ENCODE data around the gene EIF6.
"Not testable (repeated sequence)": the region's sequence is repeated elsewhere in the genome, so short reads cannot be mapped to it uniquely, and the experiment has no call there.

EIF6 gene

DNA sequence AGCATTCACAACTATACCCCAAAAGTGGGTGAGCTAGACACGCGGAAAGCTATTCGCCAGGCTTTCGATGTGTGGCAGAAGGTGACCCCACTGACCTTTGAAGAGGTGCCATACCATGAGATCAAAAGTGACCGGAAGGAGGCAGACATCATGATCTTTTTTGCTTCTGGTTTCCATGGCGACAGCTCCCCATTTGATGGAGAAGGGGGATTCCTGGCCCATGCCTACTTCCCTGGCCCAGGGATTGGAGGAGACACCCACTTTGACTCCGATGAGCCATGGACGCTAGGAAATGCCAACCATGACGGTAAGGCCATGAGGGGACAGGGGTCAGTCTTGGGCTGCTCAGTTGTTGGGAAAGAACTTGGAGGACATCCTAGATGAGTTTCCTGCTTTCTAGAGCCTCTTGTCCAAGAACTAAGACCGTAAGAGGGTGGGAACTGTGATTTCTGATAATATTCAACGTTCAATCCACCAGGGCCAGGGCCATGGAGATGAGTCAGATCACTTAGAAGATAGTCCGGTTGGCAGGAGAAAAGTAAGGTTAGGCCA, 30.0 kb downstream of the EIF6 start:
- DNase-seq (ENCODE audit: low read depth), result no peak

DNA sequence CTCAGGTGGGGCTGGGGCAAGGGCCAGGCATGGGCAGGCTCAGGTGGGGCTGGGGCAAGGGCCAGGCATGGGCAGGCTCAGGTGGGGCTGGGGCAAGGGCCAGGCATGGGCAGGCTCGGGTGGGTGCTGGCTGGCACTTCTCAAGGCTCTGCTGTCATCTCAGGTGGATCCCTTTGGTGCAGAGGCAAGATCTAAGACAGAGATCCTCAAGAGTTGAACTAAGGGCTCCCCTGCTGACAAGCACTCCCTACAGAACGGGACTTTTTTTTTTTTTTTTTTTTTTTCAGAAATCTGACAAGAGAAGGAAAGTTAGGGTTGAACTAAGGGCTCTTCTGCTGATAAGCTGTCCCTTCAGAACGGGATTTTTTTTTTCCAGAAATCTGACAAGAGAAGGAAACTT, 31.6 kb downstream of the EIF6 start:
- DNase-seq (ENCODE audit: low read depth), result no peak

DNA sequence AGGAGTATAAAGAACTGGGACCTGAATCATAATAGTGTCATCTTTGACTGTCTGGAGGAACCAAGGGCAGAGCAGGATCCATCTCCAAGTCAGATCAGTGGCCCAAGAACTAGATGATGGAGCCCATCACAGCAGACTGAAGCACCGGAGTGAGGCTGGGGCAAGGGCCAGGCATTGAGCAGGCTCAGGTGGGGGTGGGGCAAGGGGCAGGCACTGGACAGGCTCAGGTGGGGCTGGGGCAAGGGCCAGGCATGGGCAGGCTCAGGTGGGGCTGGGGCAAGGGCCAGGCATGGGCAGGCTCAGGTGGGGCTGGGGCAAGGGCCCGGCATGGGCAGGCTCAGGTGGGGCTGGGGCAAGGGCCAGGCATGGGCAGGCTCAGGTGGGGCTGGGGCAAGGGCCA, 32.0 kb downstream of the EIF6 start:
- not testable (repeated sequence) for DNase-seq (ENCODE audit: low read depth)

DNA sequence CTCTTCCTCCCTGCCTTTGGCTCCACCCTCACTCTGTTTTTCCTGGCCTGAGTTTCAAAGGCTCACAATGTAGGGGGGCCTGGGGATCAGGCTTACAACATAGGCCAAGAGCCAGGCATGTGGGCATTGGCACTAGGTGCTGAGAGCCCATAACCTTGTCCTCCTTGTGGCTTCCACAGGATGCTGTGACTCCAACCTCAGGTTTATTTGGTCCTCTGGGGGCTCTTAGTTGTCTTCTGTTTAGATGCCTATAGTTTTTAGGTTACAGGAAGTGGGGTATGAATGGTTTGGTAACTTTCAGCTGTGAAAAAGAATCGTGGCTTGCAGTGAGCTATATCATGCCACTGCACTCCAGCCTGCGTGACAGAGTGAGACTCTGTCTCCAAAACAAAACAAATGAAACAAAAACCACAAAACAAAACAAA, 32.5 kb downstream of the EIF6 start:
- DNase-seq (ENCODE audit: low read depth), result no peak

DNA sequence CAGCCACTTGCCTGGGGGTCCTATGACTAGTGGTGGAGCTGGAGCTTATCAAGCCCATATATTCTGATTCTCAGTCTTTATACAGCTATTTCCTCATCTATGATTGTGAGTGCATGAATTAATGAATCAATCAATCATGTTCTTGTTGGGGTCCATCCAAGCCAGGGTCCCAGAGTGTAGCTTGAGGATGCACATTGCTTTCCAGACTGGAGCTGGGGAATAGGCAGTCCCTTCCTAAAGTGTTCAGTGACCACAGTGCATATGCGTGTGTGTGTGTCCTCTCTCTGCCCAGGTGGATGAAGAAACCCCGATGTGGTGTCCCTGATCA, 33.0 kb downstream of the EIF6 start:
- DNase-seq (ENCODE audit: low read depth), result no peak

DNA sequence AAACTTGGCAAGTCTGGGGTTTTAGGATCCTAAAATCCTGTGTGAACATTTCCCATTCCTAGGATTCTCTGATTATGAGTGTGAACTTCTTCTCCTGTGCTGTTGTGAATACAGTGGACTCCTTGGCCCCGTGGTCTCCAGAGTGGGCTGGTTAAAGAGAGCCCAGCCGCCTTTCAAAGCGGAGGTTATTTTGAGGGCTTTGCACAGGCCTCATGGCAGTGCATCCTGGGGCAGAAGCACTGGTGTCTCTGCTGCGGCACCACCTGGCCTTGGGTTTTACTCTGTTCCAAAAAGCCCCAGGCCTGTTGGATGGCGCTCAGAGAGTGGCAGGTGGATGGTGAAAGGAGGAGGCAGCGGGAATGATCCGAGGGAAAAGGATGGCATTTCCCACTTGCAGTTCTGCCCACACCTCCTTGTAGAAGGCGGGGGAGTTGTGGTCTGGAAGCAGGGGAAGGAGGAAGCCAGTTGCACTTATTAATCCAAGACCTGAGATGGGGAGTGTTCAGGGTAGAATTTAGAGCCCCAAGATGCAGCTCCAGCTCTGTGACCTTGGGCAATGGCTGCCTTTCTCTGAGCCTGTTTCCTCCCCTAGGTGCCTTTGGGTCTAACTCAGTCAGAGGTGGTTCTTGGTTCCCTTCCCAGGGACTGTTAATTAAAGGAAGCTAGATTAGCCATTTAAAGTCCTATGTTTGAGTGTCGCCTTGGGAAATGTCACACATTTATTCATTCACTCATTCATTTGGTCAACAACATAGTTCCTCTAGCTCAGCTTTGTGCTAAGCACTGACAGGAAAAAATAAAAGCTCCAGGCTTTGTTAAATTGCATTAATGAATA, 35.7 kb downstream of the EIF6 start:
- no peak for DNase-seq (ENCODE audit: low read depth)

DNA sequence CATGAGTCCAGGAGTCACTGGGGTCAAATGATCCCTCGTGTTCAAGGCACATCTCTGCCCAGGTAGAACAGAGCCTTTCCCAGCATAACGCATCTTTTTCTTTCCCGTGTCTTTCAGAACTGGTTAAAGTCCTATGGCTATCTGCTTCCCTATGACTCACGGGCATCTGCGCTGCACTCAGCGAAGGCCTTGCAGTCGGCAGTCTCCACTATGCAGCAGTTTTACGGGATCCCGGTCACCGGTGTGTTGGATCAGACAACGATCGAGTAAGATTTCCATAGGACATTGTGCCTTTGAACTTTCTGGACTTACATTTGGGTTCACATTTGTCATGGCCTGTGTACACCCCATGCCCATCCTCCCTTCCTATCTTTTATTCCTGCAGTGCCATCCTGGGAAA, 37.8 kb downstream of the EIF6 start:
- DNase-seq (ENCODE audit: low read depth), result no peak

DNA sequence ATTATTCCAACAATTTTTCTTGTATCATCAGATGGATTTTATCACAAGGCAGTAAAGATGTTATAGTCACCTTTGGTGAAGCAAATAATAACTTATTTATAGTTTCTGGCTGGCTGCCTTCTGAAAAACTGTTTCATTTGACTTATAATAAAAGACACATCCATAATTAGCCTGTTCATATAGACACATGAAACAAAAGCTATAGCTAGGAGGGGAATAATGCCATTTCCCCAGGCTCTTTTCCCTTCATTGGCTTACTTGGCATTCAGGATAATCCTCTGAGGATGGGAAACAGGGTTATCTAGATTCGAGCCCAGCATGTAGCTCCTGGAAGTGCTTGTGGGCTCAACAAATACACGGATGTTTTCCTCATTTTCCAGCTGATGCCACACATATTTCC, 40.6 kb downstream of the EIF6 start:
- no peak for DNase-seq (ENCODE audit: low read depth)

DNA sequence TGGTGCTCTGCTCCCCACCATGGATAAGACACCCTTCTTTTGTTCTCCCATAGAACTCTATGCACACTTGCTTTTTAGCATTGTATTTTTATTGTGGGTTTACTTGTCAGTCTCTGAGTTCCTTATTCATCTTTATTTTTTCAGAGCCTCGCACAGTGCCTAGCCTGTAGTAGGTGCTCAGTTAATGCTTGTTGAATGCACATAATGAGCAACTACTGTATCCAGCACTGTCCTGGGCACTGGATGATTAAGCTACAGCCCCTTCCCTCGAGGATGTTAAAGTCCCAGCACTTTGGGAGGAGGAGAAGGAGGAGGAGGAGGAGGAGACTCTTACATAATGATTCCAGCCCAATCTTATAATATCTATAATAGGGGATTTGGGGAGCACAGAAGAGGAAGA, 41.3 kb downstream of the EIF6 start:
- no peak for DNase-seq (ENCODE audit: low read depth)

DNA sequence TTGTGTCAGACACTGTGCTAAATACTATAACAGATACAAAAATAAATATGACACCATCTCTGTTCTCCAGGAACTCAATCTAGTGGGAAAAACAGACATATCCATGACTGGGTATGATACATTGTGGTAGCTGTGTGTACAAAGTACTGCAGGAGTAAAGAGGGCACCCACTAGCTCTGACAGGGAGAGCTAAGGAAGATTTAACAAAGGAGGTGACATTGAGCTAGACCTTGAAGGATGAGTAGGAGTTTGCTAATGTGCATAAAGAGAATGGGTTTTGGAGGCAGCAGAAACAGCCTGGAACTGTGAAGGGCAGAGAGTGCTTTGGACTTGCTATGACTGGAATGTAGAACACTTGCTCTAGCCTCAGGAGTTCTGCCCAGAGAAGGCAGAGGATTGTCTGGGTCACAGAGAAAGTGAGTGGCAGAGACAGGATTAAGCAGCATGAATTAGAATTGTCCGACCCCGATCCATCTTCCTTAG, 43.7 kb downstream of the EIF6 start:
- DNase-seq (ENCODE audit: low read depth), result no peak

DNA sequence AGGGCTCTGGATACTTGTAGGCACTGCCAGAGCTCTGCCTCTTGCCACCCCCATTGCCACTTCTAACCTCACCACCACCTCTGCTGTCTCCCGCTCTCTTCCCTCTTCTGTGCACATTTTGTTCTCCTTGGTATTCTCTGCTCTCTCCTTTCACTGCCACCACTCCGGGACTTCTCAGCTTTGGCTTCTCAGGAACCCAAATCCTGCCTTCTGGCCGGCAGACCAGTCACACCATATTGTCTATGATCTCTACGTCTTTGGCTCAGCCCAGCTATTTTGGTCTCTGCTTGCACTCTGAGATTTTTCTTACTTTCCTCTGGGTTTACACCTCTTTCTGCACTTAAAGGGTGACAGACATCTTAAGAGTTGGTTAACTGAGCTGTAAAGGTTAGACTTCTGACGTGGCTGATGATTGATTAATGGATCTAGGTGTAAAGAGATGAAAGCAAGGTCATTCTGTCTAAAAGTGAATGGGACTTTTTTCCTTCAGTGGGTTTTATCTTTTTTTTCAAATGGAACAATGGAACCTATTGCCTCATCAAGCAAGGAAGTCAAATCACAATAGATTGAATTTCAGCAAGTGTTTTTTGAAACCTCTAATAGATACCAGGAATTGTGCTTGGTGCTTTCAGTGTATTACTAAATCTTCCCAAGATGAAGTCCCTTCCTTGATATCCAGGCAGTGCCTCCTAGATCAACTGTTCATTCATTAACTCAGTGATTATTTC, 44.3 kb downstream of the EIF6 start:
- DNase-seq (ENCODE audit: low read depth), result no peak

DNA sequence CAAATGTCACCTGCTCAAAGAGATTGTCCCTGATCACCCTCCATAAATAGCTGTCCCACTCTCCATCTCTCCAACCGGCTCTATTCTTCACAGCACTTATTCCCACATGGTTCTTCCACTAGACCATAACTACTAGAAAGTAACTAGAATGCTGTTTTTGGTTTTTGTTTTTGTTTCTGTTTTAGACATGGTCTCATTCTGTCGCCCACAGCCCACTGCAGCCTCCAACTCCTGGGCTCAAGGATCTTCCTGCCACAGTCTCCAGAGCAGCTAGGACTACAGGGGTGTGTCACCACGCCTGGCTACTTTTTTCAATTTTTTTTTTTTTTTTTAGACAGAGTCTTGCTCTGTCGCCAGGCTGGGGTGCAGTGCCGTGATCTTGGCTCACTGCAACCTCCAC, 45.8 kb downstream of the EIF6 start:
- no peak for DNase-seq (ENCODE audit: low read depth)

DNA sequence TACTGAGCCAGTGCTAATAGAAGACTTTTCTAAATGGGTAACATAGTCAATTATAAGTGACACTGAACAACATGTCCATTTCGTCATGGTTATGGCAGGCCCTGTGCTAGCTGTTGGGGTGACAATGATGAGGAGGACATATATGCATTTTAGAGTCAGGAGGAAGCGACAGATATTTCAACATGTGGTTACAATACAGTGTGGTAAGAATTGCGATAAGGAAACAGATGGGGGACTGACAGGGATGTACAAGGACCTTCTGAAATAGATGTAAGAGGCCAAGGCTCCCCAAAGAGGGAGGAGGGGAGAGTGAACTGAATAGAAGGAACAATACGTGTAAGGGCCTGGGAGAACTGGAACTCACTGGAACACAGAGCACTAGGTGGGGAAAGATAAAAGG, 46.4 kb downstream of the EIF6 start:
- peak; percentile 81 for DNase-seq (ENCODE audit: low read depth)

DNA sequence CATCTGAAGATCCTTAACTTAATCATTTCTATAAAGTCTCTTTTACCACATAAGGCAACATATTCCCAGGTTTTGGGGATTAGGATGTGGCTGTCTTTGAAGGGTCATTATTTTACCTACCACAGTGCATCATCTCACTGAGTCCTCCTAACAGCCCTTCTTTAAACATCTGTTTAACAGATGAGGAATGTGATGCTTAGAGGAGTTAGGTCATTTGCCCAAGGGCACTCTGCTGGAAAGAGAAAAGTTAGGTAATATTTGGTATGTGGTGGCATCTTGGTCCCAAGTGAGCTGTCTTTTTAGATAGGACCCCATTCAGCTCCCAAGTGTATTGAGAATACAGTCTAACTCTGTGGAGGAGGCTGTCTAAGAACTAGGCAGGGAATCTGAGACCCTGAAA, 47.1 kb downstream of the EIF6 start:
- DNase-seq (ENCODE audit: low read depth), result no peak

DNA sequence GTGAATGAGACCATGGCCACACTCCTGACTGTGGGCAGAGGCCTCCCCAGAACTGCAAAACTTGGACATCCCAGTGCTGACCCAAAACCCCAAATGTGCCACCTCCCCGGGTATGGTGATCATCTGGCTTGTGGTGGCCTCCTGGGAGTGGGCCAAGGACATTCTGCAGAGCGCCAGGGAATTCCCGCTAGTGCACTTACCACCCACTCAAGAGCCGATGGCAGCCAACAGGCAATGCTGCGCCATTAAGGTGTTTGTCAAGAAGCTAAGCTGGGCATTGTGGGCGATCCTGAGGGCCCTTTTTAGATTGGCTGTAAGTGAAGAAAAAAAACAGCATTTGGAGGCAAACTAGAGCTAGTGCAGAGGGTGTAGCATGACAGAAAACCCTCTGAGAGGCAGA, 48.7 kb downstream of the EIF6 start:
- no peak for DNase-seq (ENCODE audit: low read depth)

DNA sequence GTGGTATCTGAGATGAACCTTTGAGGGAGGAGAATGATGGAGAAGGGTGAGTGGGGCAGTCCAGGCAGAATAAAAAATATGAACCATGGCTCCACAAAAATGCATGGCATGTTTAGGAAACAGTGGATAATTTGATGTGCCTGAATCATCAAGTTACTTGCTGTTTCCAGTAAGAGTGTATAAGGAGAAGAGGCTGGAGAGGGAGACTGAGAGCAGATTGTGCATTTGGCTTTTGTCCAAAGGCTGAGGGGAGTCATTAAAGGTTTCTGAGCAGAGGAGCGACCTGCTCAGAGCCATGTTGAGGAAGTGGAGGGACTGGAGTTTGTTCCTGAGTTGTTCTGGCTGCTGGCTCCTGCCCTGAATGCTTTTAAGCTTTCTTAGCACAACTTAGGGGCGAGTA, 52.0 kb downstream of the EIF6 start:
- DNase-seq (ENCODE audit: low read depth), result no peak

Data from CMK (cell line).